ENCODE measurements around the gene FTCD.

DNA sequence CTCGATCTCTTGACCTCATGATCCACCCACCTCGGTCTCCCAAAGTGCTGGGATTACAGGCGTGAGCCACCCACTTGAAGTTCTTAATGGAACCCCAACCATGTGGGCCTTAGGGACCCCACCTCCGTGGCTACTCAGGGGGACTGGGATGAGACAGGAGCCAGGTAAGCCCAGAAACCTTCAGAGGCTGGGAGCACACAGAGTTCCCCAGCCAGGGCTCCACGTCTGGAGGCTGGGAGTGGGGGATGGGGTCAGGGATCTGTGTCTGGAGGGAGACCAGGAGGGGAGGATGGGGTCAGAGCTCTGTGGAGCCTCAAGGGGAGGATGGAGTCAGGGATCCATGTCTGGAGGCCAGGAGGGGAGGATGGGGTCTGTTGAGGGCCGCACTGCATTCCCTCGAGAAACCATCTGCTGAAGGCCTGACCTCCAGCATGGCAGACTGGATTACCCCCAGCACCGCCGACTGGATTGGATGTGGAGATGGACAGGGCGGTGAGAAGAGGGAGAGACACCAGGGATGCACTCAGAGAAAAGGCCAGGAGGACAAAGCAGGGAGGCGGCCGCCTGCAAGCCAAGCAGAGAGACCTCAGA lies 2.1 kb upstream of the FTCD start:
- TF ChIP-seq, protein P1, sequence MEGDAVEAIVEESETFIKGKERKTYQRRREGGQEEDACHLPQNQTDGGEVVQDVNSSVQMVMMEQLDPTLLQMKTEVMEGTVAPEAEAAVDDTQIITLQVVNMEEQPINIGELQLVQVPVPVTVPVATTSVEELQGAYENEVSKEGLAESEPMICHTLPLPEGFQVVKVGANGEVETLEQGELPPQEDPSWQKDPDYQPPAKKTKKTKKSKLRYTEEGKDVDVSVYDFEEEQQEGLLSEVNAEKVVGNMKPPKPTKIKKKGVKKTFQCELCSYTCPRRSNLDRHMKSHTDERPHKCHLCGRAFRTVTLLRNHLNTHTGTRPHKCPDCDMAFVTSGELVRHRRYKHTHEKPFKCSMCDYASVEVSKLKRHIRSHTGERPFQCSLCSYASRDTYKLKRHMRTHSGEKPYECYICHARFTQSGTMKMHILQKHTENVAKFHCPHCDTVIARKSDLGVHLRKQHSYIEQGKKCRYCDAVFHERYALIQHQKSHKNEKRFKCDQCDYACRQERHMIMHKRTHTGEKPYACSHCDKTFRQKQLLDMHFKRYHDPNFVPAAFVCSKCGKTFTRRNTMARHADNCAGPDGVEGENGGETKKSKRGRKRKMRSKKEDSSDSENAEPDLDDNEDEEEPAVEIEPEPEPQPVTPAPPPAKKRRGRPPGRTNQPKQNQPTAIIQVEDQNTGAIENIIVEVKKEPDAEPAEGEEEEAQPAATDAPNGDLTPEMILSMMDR (IDR thresholded peaks at IDR 0.05): no peak
- TF ChIP-seq POLR2A (IDR thresholded peaks at IDR 0.05): no peak
